K562 (cell line): ENCODE results near the gene RAB4B. TPM values are rescaled to one million over a fixed set of nuclear protein-coding genes. Genes with fewer than 3 reads are reported as not detected.

ENCODE experiments used
- ADNP ChIP-seq: fragments of 200-800 bp; sonication (Bioruptor generic); IDR thresholded peaks from 2 replicates; pipeline ENCODE4 v1.6.1; 2016; ENCODE audit warnings: missing genetic modification characterization, missing compliant biosample characterization
- E2F8 ChIP-seq: fragments of 450-650 bp; IDR thresholded peaks from 2 replicates; pipeline ENCODE4 v1.7.1; 2018; ENCODE audit warnings: mild to moderate bottlenecking, low read depth; ENCODE audit not compliant: partially characterized antibody
- KDM1A ChIP-seq, 2 experiments: fragments of 450-650 bp; IDR thresholded peaks; 2 replicates each; pipeline ENCODE4 v1.6.1; 2016; ENCODE audit warnings: mild to moderate bottlenecking in 2 of 2
- KLF16 ChIP-seq: IDR thresholded peaks from 2 replicates; pipeline ENCODE4 v1.6.1; 2016; ENCODE audit warnings: antibody characterized with exemption
- MAZ ChIP-seq, 2 experiments: fragments of 450-650 bp in 1 of 2; sonication (generic) in 1 of 2; formaldehyde crosslinking; IDR thresholded peaks in 1 of 2; conservative IDR thresholded peaks in 1 of 2; 2 replicates each; pipeline versions ENCODE4 v1.4.0 to v1.5.0; 2020; ENCODE audit warnings: mild to moderate bottlenecking in 1 of 2, missing genetic modification reagents in 1 of 2
- RAD21 ChIP-seq, 2 experiments: fragments of 250-450 bp in 1 of 2; fragments of 450-650 bp in 1 of 2; sonication (Bioruptor Pico) in 1 of 2; formaldehyde crosslinking in 1 of 2; IDR thresholded peaks in 1 of 2; conservative IDR thresholded peaks in 1 of 2; 2 replicates each; pipeline versions ENCODE4 v1.4.0 to v1.8.0; 2020 to 2022; ENCODE audit warnings: mild to moderate bottlenecking in 2 of 2, moderate library complexity in 1 of 2
- SP1 ChIP-seq: sonication (generic); formaldehyde crosslinking; IDR thresholded peaks from 2 replicates; pipeline ENCODE4 v1.8.1; 2022; ENCODE audit warnings: mild to moderate bottlenecking, missing genetic modification reagents
- ZNF316 ChIP-seq: fragments of 450-650 bp; IDR thresholded peaks from 2 replicates; pipeline ENCODE4 v1.6.1; 2016
- polyA plus RNA-seq, 8 experiments: library from polyadenylated mRNA; depleted of rRNA in 4 of 8; stranded (reverse) in 5 of 8; unstranded in 3 of 8; fragments of >200 nt; fragmentation: Nextera tagmentation in 2 of 8; fragmentation: Illumina TruSeq in 1 of 8; extraction: Ambion mirVana in 2 of 8; extraction: Trizol in 1 of 8; gene quantifications; 2 replicates each; pipeline versions ENCODE4 v1.2.1 to v1.2.3, GENCODE V29; 2011 to 2014; ENCODE audit warnings: inconsistent platforms in 1 of 8, missing spikeins in 1 of 8
- total RNA-seq, 7 experiments: library from RNA; depleted of rRNA in 6 of 7; stranded (reverse); fragments of >200 nt in 6 of 7; fragmentation: Illumina TruSeq in 2 of 7; extraction: Trizol in 2 of 7; gene quantifications; 2 replicates each; pipeline versions ENCODE4 v1.2.1 to v1.2.3, GENCODE V29; 2011 to 2021; ENCODE audit warnings: low replicate concordance in 1 of 7

The RAB4B gene
- total and polyA plus RNA-seq, 9 of the 15 experiments (the other 6 are each of a cell fraction or from before 2014, with no cell fraction given), result 0.28 to 20.4 (median 9.0) TPM

GRCh38 chr19:40819479-40820234 lies 41.6 kb downstream of the RAB4B start (continued):
- TF ChIP-seq SP1 (CRISPR knock-in tag), result 0 out of 2 replicates have a peak, but pooled peaks have one; percentile 29
- TF ChIP-seq KLF16, result peak; percentile 39; the same call in 1 of the 2 replicates
- 0 out of 4 replicates have a peak, but pooled peaks of 1 of the 2 experiments have one; percentile 7 for TF ChIP-seq KDM1A (IDR thresholded peaks at IDR 0.05)
- peak; percentile 58 for TF ChIP-seq RAD21 (CRISPR knock-in tag; conservative IDR thresholded peaks at IDR 0.05 in 1 of 2, IDR thresholded peaks at IDR 0.05 in 1 of 2)
- TF ChIP-seq ZNF316, result peak; percentile 39
- 0 out of 4 replicates have a peak, but pooled peaks of 1 of the 2 experiments have one; percentile 39 for TF ChIP-seq MAZ (CRISPR knock-in tag; conservative IDR thresholded peaks at IDR 0.05 in 1 of 2, IDR thresholded peaks at IDR 0.05 in 1 of 2)
- TF ChIP-seq ADNP, result 0 out of 2 replicates have a peak, but pooled peaks have one; percentile 39
- TF ChIP-seq E2F8, result peak; percentile 19
